IMR-90 (cell line): Measurements from ENCODE around the gene ST6GALNAC5.

Experiments used
- POLR2A ChIP-seq: IDR thresholded peaks from 2 replicates; pipeline ENCODE4 v1.6.1; 2012; ENCODE audit warnings: mild to moderate bottlenecking, low read depth, low read length
- RFX5 ChIP-seq: IDR thresholded peaks from 2 replicates; pipeline ENCODE4 v1.8.0; 2012; ENCODE audit warnings: low read depth, mild to moderate bottlenecking, low read length, moderate library complexity
- TF ChIP-seq, protein P1 (sequence below): conservative IDR thresholded peaks from 2 replicates; pipeline ENCODE4 v1.5.1; 2012; ENCODE audit warnings: mild to moderate bottlenecking, low read depth, low read length, improper control_type of control experiment

DNA sequence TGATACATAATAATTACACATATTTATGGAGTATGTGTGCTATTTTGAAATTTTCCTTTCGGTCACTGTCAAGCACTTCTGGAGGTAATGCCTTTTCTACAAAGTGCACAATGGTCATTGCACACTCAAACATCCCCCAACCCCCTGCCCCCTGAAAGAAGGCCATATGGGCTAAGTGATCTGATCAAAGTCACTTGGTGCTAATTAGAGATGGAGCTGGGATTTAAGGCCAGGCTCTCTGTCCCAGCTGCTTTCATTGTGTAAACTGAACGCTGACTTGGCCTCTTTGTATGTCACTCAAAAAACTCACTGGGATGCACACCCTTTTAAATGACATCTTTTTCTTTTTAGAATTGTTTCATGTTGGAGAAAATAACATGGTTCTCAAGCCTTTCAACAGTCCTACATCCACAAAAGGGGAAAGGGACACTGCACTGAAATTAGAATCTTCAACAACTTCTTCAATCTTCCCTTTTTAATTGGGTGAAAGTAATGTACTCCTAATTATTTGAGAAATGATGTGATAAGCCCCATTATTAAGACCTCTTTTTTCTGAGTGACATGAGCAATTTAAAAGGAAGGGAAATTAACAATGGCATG lies 149.2 kb downstream of the ST6GALNAC5 start:
- TF ChIP-seq, protein P1, sequence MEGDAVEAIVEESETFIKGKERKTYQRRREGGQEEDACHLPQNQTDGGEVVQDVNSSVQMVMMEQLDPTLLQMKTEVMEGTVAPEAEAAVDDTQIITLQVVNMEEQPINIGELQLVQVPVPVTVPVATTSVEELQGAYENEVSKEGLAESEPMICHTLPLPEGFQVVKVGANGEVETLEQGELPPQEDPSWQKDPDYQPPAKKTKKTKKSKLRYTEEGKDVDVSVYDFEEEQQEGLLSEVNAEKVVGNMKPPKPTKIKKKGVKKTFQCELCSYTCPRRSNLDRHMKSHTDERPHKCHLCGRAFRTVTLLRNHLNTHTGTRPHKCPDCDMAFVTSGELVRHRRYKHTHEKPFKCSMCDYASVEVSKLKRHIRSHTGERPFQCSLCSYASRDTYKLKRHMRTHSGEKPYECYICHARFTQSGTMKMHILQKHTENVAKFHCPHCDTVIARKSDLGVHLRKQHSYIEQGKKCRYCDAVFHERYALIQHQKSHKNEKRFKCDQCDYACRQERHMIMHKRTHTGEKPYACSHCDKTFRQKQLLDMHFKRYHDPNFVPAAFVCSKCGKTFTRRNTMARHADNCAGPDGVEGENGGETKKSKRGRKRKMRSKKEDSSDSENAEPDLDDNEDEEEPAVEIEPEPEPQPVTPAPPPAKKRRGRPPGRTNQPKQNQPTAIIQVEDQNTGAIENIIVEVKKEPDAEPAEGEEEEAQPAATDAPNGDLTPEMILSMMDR: no peak
- TF ChIP-seq RFX5 (no peak), POLR2A (no peak)
